Measurements from ENCODE around the gene PTPRA.

- TF ChIP-seq POLR2A (IDR thresholded peaks at IDR 0.05; ENCODE audit: low read depth, low read length) (no peak), TAF1 (IDR thresholded peaks at IDR 0.05; ENCODE audit: borderline replicate concordance, low read depth, low read length) (no peak)
These were observed 747 bp upstream of the PTPRA start for GRCh38 chr20:2872459-2873009.

All from GM12892 (cell line).